Glutamatergic neuron (in vitro differentiated cells): ENCODE data around the gene THSD8. TPM values are rescaled to one million over a fixed set of nuclear protein-coding genes. Genes with fewer than 3 reads are reported as not detected.

Experiments used
- DNase-seq: peaks from one replicate; pipeline ENCODE4 v3.0.0; 2022
- H3K27ac Mint-ChIP-seq: one replicate; pipeline ENCODE4 v1.8.0; 2020; ENCODE audit warnings: mild to moderate bottlenecking, mixed read lengths, inconsistent platforms; ENCODE audit not compliant: unreplicated experiment
- H3K27me3 Mint-ChIP-seq: one replicate; pipeline ENCODE4 v1.8.0; 2020; ENCODE audit warnings: mild to moderate bottlenecking, moderate library complexity, mixed read lengths, inconsistent platforms; ENCODE audit not compliant: unreplicated experiment
- H3K36me3 Mint-ChIP-seq: one replicate; pipeline ENCODE4 v1.8.0; 2020; ENCODE audit warnings: mild to moderate bottlenecking, mixed read lengths, inconsistent platforms; ENCODE audit not compliant: unreplicated experiment
- H3K4me1 Mint-ChIP-seq: one replicate; pipeline ENCODE4 v1.8.0; 2020; ENCODE audit warnings: mild to moderate bottlenecking, low read depth, mixed read lengths, inconsistent platforms; ENCODE audit not compliant: unreplicated experiment
- H3K4me3 Mint-ChIP-seq: one replicate; pipeline ENCODE4 v1.8.0; 2020; ENCODE audit warnings: mild to moderate bottlenecking, mixed read lengths, inconsistent platforms; ENCODE audit not compliant: unreplicated experiment
- H3K9me3 Mint-ChIP-seq: one replicate; pipeline ENCODE4 v1.8.0; 2020; ENCODE audit warnings: mild to moderate bottlenecking, moderate library complexity, mixed read lengths, inconsistent platforms; ENCODE audit not compliant: unreplicated experiment
- CTCF ChIP-seq: fragments of 200-600 bp; sonication (generic); IDR thresholded peaks from one replicate; pipeline ENCODE4 v1.5.0; 2021; ENCODE audit not compliant: partially characterized antibody, unreplicated experiment
- long read RNA-seq: library from polyadenylated mRNA; unstranded; transcript quantifications from one replicate; pipeline ENCODE4 v2.0.0, GENCODE V29; 2020; ENCODE audit not compliant: unreplicated experiment
- total RNA-seq: library from RNA; stranded (reverse); fragmentation: NEBNext Ultra II Directional; extraction: Animal tissue kit (Norgen Biotek cat#: 25700); gene quantifications from one replicate; pipeline ENCODE4 v1.2.1, GENCODE V29; 2021; ENCODE audit not compliant: unreplicated experiment

Gene THSD8
- 14.4 TPM for total RNA-seq
- long read RNA-seq, partial matches to known transcripts, result 1 of 1 reads
- long read RNA-seq, other reads (novel, unspliced or antisense), result 0 of 1 reads

GRCh38 chr19:12801466-12802266 lies at the start of gene THSD8, which contains the start of gene PRDX2:
THSD8 (plus strand) TSS chr19:12802069; CDS start chr19:12802072, 3 bp downstream.
PRDX2 (minus strand) TSS chr19:12801800; CDS start chr19:12801261, 539 bp downstream.
- peak; percentile 88 for DNase-seq
- H3K9me3 Mint-ChIP-seq, result peaks cover 23% of the 10 kb centered on the region
- peak within 1 kb of the TSS; percentile 87 for H3K27ac Mint-ChIP-seq
- no peaks in the 10 kb centered on the region for H3K36me3 Mint-ChIP-seq
- TF ChIP-seq CTCF, result peak; percentile 14
- peaks cover 14% of the 10 kb centered on the region for H3K27me3 Mint-ChIP-seq
- H3K4me3 Mint-ChIP-seq, result peak within 1 kb of the TSS; percentile 94
- peaks cover 12% of the 10 kb centered on the region for H3K4me1 Mint-ChIP-seq

DNA sequence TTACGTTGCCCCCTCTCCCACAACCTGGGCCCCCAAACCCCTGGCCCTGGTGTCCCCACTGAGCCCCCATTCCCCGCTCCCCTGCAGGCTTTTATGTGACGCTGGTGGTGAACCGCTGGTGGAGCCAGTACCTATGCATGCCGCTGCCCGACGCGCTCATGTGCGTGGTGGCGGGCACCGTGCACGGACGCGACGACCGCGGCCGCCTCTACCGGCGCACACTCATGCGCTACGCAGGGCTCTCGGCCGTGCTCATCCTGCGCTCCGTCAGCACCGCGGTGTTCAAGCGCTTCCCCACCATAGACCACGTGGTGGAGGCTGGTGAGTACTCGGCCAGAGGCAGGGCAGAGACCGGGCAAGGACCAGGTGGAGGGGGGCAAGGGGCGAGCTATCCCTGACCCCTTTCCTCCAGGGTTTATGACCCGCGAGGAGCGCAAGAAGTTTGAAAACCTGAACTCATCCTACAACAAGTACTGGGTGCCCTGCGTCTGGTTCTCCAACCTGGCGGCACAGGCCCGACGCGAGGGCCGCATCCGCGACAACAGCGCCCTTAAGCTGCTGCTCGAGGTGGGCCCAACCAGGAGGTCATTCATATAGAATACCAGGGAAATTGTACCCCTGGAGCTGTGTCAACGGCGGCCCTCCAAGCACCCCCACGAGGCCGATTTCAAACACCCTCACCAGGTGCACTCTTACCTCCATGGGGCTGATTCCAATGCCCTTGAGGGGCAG lies 47.2 kb upstream of the THSD8 start:
- TF ChIP-seq CTCF, result no peak
- DNase-seq, result no peak
- Mint-ChIP-seq H3K9me3 (peaks cover 7% of the 10 kb centered on the region), H3K36me3 (no peaks in the 10 kb centered on the region), H3K4me1 (peaks cover 10% of the 10 kb centered on the region), H3K27ac (no peak overlapping the region), H3K27me3 (peaks cover 16% of the 10 kb centered on the region), H3K4me3 (no peak overlapping the region)

- no peak for TF ChIP-seq CTCF
- Mint-ChIP-seq H3K36me3 (no peaks in the 10 kb centered on the region), H3K9me3 (peaks cover 5% of the 10 kb centered on the region), H3K27ac (peak overlapping the region; percentile 34), H3K4me1 (no peaks in the 10 kb centered on the region), H3K4me3 (peak overlapping the region; percentile 10), H3K27me3 (peaks cover 10% of the 10 kb centered on the region)
- no peak for DNase-seq
Observed at GRCh38 chr19:12756150-12756883, 45.6 kb upstream of the THSD8 start.

- Mint-ChIP-seq H3K27ac (peak overlapping the region; percentile 48), H3K4me1 (no peaks in the 10 kb centered on the region), H3K36me3 (no peaks in the 10 kb centered on the region), H3K9me3 (peaks cover 5% of the 10 kb centered on the region), H3K27me3 (peaks cover 4% of the 10 kb centered on the region), H3K4me3 (peak overlapping the region; percentile 61)
- DNase-seq, result peak; percentile 88
- TF ChIP-seq CTCF, result peak; percentile 98
Observed at GRCh38 chr19:12757544-12758274, 44.2 kb upstream of the THSD8 start.
